GM20431 (cell line): ENCODE results near the gene SOAT2.

Experiments used
- in situ Hi-C: fragments of 300-500 bp; cut with MseI, MboI; formaldehyde crosslinking; loops from one replicate; pipeline ENCODE4 v1.15.0; 2020; ENCODE audit warnings: low sequenced_read_pairs; ENCODE audit not compliant: unreplicated experiment

Gene SOAT2

GRCh38 chr12:53064613-53065436 is 38.5 kb upstream of the SOAT2 start:
- in situ Hi-C loops = no loop called here

GRCh38 chr12:53065470-53065869 is 37.8 kb upstream of the SOAT2 start:
- in situ Hi-C loops = no loop called here

- in situ Hi-C loops = no loop called here
These were observed 37.0 kb upstream of the SOAT2 start for GRCh38 chr12:53065975-53066931.

- in situ Hi-C loops = no loop called here
These were observed 36.0 kb upstream of the SOAT2 start for GRCh38 chr12:53067074-53067992.

GRCh38 chr12:53067993-53068770 is 35.1 kb upstream of the SOAT2 start:
- in situ Hi-C loops = no loop called here

GRCh38 chr12:53068811-53069585 is 34.3 kb upstream of the SOAT2 start:
- in situ Hi-C loops = no loop called here

GRCh38 chr12:53069621-53070410 is 33.5 kb upstream of the SOAT2 start:
- in situ Hi-C loops = no loop called here

- in situ Hi-C loops = no loop called here
These were observed 32.3 kb upstream of the SOAT2 start for GRCh38 chr12:53070877-53071492.

- in situ Hi-C loops = no loop called here
These were observed 31.4 kb upstream of the SOAT2 start for GRCh38 chr12:53071591-53072551.

- in situ Hi-C loops = no loop called here
These were observed 29.4 kb upstream of the SOAT2 start for GRCh38 chr12:53073881-53074280.

GRCh38 chr12:53074283-53074998 is 28.8 kb upstream of the SOAT2 start:
- in situ Hi-C loops = no loop called here

GRCh38 chr12:53074999-53075370 is 28.3 kb upstream of the SOAT2 start:
- in situ Hi-C loops = no loop called here

- in situ Hi-C loops = no loop called here
These were observed 26.8 kb upstream of the SOAT2 start for GRCh38 chr12:53076461-53076860.

GRCh38 chr12:53077030-53077429 is 26.3 kb upstream of the SOAT2 start:
- in situ Hi-C loops = no loop called here

GRCh38 chr12:53078425-53079225 is 24.7 kb upstream of the SOAT2 start:
- in situ Hi-C loops = no loop called here
